GM23248 (cell line): Measurements from ENCODE around the gene METTL9.

Experiments used
- EZH2 ChIP-seq: fragments of 200-600 bp; sonication (generic); IDR thresholded peaks from 2 replicates; pipeline ENCODE4 v1.6.1; 2018; ENCODE audit warnings: antibody characterized with exemption, mild to moderate bottlenecking; ENCODE audit not compliant: insufficient read depth, poor library complexity, severe bottlenecking
- EZH2phosphoT487 ChIP-seq: fragments of 200-600 bp; sonication (generic); IDR thresholded peaks from 2 replicates; pipeline ENCODE4 v1.6.1; 2018; ENCODE audit warnings: antibody characterized with exemption, moderate library complexity, mild to moderate bottlenecking, low read depth; ENCODE audit not compliant: insufficient read depth

DNA sequence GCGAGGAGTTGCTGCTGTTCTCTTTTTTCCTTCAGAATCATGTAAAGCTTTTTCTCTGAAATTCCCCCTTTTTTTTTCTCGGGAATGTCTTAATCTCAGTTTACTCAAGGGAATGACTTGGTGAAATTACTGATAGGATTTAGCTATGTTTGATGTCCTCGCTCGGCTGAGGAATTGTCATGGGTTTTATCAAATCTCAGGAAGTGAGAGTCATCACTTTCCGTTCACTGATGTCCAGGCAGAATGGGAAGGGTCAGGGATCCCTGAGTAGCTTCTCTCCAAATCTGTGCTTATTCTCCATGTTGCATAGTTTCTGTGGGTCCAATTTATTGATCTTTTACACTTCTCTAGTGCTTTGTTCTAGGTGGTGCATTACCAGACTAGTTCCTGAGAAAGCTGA is 46.7 kb downstream of the METTL9 start:
- TF ChIP-seq EZH2phosphoT487 = no peak
- no peak for TF ChIP-seq EZH2
